RWPE2 (cell line): ENCODE results near the gene PGBD5.

Experiments
- ATAC-seq: fragments of 200-7000 bp; cut with Tn5 transposase; 3 replicates; pipeline ENCODE4 v1.9.1; 2021; ENCODE audit warnings: low read depth
- DNase-seq: peaks from one replicate; pipeline ENCODE4 v3.0.0-alpha.2; 2020; ENCODE audit warnings: low spot score
- H3K27ac ChIP-seq: fragments of 450-650 bp; 2 replicates; pipeline ENCODE4 v1.5.1; 2017; ENCODE audit warnings: mild to moderate bottlenecking; ENCODE audit not compliant: poor library complexity, severe bottlenecking
- H3K27me3 ChIP-seq: fragments of 250-450 bp; sonication (Bioruptor Pico); 2 replicates; pipeline ENCODE4 v1.5.1; 2021; ENCODE audit warnings: mild to moderate bottlenecking, moderate library complexity; ENCODE audit not compliant: insufficient read depth, poor library complexity, severe bottlenecking
- H3K36me3 ChIP-seq: fragments of 250-450 bp; sonication (Bioruptor Pico); 2 replicates; pipeline ENCODE4 v1.5.1; 2020; ENCODE audit warnings: low read depth, mild to moderate bottlenecking, moderate library complexity
- H3K4me1 ChIP-seq: fragments of 250-450 bp; sonication (Bioruptor Pico); 2 replicates; pipeline ENCODE4 v1.5.1; 2021; ENCODE audit warnings: mild to moderate bottlenecking, moderate library complexity; ENCODE audit not compliant: insufficient read depth, poor library complexity, severe bottlenecking
- H3K4me3 ChIP-seq: fragments of 250-450 bp; sonication (Bioruptor Pico); 2 replicates; pipeline ENCODE4 v1.5.1; 2021; ENCODE audit warnings: mild to moderate bottlenecking, moderate library complexity; ENCODE audit not compliant: severe bottlenecking
- H3K9me3 ChIP-seq: fragments of 250-450 bp; sonication (Bioruptor Pico); 2 replicates; pipeline ENCODE4 v1.5.1; 2021; ENCODE audit warnings: mild to moderate bottlenecking, moderate library complexity; ENCODE audit not compliant: severe bottlenecking
- CTCF ChIP-seq: fragments of 450-650 bp; IDR thresholded peaks from one replicate; pipeline ENCODE4 v1.5.1; 2017; ENCODE audit warnings: mild to moderate bottlenecking, moderate library complexity; ENCODE audit not compliant: poor library complexity, severe bottlenecking

The PGBD5 gene

GRCh38 chr1:230393722-230394121, 32.4 kb downstream of the PGBD5 start:
- Histone ChIP-seq H3K9me3 (no peaks in the 10 kb centered on the region), H3K36me3 (no peaks in the 10 kb centered on the region), H3K27me3 (no peaks in the 10 kb centered on the region), H3K27ac (no peak overlapping the region), H3K4me3 (no peak overlapping the region), H3K4me1 (no peaks in the 10 kb centered on the region)
- no peak for DNase-seq
- no peak for TF ChIP-seq CTCF
- ATAC-seq = no peak

- Histone ChIP-seq H3K27me3 (no peaks in the 10 kb centered on the region), H3K9me3 (no peaks in the 10 kb centered on the region), H3K4me3 (no peak overlapping the region), H3K4me1 (no peaks in the 10 kb centered on the region), H3K36me3 (no peaks in the 10 kb centered on the region), H3K27ac (no peak overlapping the region)
- ATAC-seq (no peak), DNase-seq (no peak)
- TF ChIP-seq CTCF = no peak
Measured at GRCh38 chr1:230392920-230393521, 33.1 kb downstream of the PGBD5 start.

GRCh38 chr1:230392536-230392909, 33.6 kb downstream of the PGBD5 start:
- Histone ChIP-seq H3K36me3 (no peaks in the 10 kb centered on the region), H3K9me3 (no peaks in the 10 kb centered on the region), H3K27ac (no peak overlapping the region), H3K27me3 (no peaks in the 10 kb centered on the region), H3K4me3 (no peak overlapping the region), H3K4me1 (no peaks in the 10 kb centered on the region)
- ATAC-seq (no peak), DNase-seq (no peak)
- no peak for TF ChIP-seq CTCF

- H3K27ac ChIP-seq = no peak overlapping the region
- no peaks in the 10 kb centered on the region for H3K4me1 ChIP-seq
Measured at GRCh38 chr1:230391776-230392535, 34.2 kb downstream of the PGBD5 start.

More at GRCh38 chr1:230391776-230392535, 34.2 kb downstream of the PGBD5 start:
- ATAC-seq = no peak
- no peaks in the 10 kb centered on the region for H3K27me3 ChIP-seq
- no peaks in the 10 kb centered on the region for H3K36me3 ChIP-seq
- DNase-seq = no peak
- H3K4me3 ChIP-seq = no peak overlapping the region
- no peak for TF ChIP-seq CTCF
- H3K9me3 ChIP-seq = no peaks in the 10 kb centered on the region
